CD14-positive monocyte (primary cell): ENCODE measurements around the gene RPLP2. TPM values are rescaled to one million over a fixed set of nuclear protein-coding genes. Genes with fewer than 3 reads are reported as not detected.

Experiments used
- DNase-seq, 3 donors: peaks; one replicate each; pipeline ENCODE4 v3.0.0-alpha.2; 2011 to 2022
- H2AFZ ChIP-seq: 2 replicates; pipeline ENCODE4 v1.6.0; 2012; ENCODE audit warnings: mild to moderate bottlenecking, low read depth, low read length, inconsistent platforms; ENCODE audit not compliant: insufficient read depth, poor library complexity, severe bottlenecking
- H3K27ac ChIP-seq, 2 donors: 1 replicate in 1 of 2; 2 replicates in 1 of 2; pipeline ENCODE4 v1.5.1; 2012 to 2013; ENCODE audit warnings: low read length in 2 of 2, control low read depth in 1 of 2, inconsistent platforms in 1 of 2, low read depth in 1 of 2, mild to moderate bottlenecking in 1 of 2
- H3K27me3 ChIP-seq, 2 donors: one replicate each; pipeline versions ENCODE4 v1.6.0 to v1.6.1; 2011 to 2013; ENCODE audit warnings: low read length in 2 of 2; ENCODE audit not compliant: control insufficient read depth in 2 of 2, insufficient read depth in 2 of 2
- H3K36me3 ChIP-seq, 2 donors: replicated peaks in 1 of 2; 1 replicate in 1 of 2; 2 replicates in 1 of 2; pipeline versions ENCODE4 v1.5.1 to v1.6.1; 2012 to 2013; ENCODE audit warnings: low read length in 2 of 2, control low read depth in 1 of 2, inconsistent platforms in 1 of 2, mild to moderate bottlenecking in 1 of 2; ENCODE audit not compliant: insufficient read depth in 2 of 2, control insufficient read depth in 1 of 2
- H3K4me1 ChIP-seq, 2 donors: 1 replicate in 1 of 2; 2 replicates in 1 of 2; pipeline versions ENCODE4 v1.5.1 to v1.6.1; 2012 to 2013; ENCODE audit warnings: low read length in 2 of 2, control low read depth in 1 of 2, inconsistent platforms in 1 of 2, mild to moderate bottlenecking in 1 of 2, moderate library complexity in 1 of 2; ENCODE audit not compliant: insufficient read depth in 2 of 2, control insufficient read depth in 1 of 2
- H3K4me2 ChIP-seq: replicated peaks from 2 replicates; pipeline ENCODE3; 2012; ENCODE audit warnings: low read length, moderate library complexity, mild to moderate bottlenecking; ENCODE audit not compliant: poor library complexity, severe bottlenecking; ENCODE audit errors: extremely low read depth
- H3K4me3 ChIP-seq, 3 experiments: fragments of 200-600 bp in 1 of 3; sonication (generic) in 1 of 3; replicated peaks in 1 of 3; 1 replicate in 2 of 3; 2 replicates in 1 of 3; pipeline ENCODE4 v1.5.1; 2011 to 2013; ENCODE audit warnings: low read length in 3 of 3, mild to moderate bottlenecking in 3 of 3, control low read depth in 2 of 3, low read depth in 2 of 3, inconsistent platforms in 1 of 3, moderate library complexity in 1 of 3
- H3K79me2 ChIP-seq: 2 replicates; pipeline ENCODE4 v1.6.0; 2012; ENCODE audit warnings: mild to moderate bottlenecking, control low read depth, inconsistent platforms, low read length, moderate library complexity; ENCODE audit not compliant: insufficient read depth
- H3K9ac ChIP-seq: 2 replicates; pipeline ENCODE4 v1.6.0; 2017; ENCODE audit warnings: low read length, mild to moderate bottlenecking; ENCODE audit not compliant: insufficient read depth, poor library complexity, severe bottlenecking
- H3K9me3 ChIP-seq, 2 donors: replicated peaks in 1 of 2; 1 replicate in 1 of 2; 2 replicates in 1 of 2; pipeline versions ENCODE4 v1.5.1 to v1.6.1; 2012 to 2013; ENCODE audit warnings: low read length in 2 of 2, control low read depth in 1 of 2; ENCODE audit not compliant: control insufficient read depth in 1 of 2, insufficient read depth in 1 of 2
- H4K20me1 ChIP-seq: 2 replicates; pipeline ENCODE4 v1.6.0; 2012; ENCODE audit warnings: mild to moderate bottlenecking, low read length, control low read depth, moderate library complexity; ENCODE audit not compliant: insufficient read depth
- H3K27ac Mint-ChIP-seq, 7 donors: one replicate each; pipeline ENCODE4 v1.8.0; 2020; ENCODE audit warnings: mild to moderate bottlenecking in 7 of 7, mixed read lengths in 7 of 7, moderate library complexity in 6 of 7, inconsistent platforms in 2 of 7
- H3K27me3 Mint-ChIP-seq, 3 donors: one replicate each; pipeline ENCODE4 v1.8.0; 2021 to 2022; ENCODE audit warnings: low read depth in 3 of 3, mild to moderate bottlenecking in 3 of 3, mixed read lengths in 3 of 3, moderate library complexity in 3 of 3, inconsistent platforms in 1 of 3
- H3K36me3 Mint-ChIP-seq, 2 donors: one replicate each; pipeline ENCODE4 v1.8.0; 2020; ENCODE audit warnings: mixed read lengths in 2 of 2, inconsistent platforms in 1 of 2, mild to moderate bottlenecking in 1 of 2
- H3K4me1 Mint-ChIP-seq: one replicate; pipeline ENCODE4 v1.8.0; 2020; ENCODE audit warnings: mild to moderate bottlenecking, mixed read lengths
- H3K4me3 Mint-ChIP-seq, 2 donors: one replicate each; pipeline ENCODE4 v1.8.0; 2020; ENCODE audit warnings: mild to moderate bottlenecking in 2 of 2, mixed read lengths in 2 of 2, moderate library complexity in 1 of 2
- H3K9me3 Mint-ChIP-seq, 7 donors: one replicate each; pipeline ENCODE4 v1.8.0; 2020 to 2022; ENCODE audit warnings: mixed read lengths in 7 of 7, mild to moderate bottlenecking in 6 of 7, moderate library complexity in 6 of 7, inconsistent platforms in 2 of 7
- CTCF ChIP-seq: fragments of 200-600 bp; IDR thresholded peaks from one replicate; pipeline ENCODE4 v1.8.0; 2022; ENCODE audit warnings: antibody characterized with exemption, mild to moderate bottlenecking
- WGBS: methylation state at CpG from one replicate; pipeline ENCODE4 v1.1.5; 2013; ENCODE audit warnings: missing lambda C conversion rate; ENCODE audit not compliant: insufficient coverage; 5-methylcytosine and 5-hydroxymethylcytosine counted together
- intact Hi-C, 2 donors: fragments of 100-400 bp; cut with micrococcal nuclease; formaldehyde crosslinking; loops; one replicate each; pipeline versions ENCODE4 v1.15.0 to v1.15.1; 2023
- polyA plus RNA-seq, 3 donors: library from polyadenylated mRNA; depleted of rRNA in 1 of 3; unstranded in 2 of 3; stranded (reverse) in 1 of 3; fragments of 300-500 nt in 2 of 3; fragments of >200 nt in 1 of 3; fragmentation: Illumina TruSeq in 2 of 3; gene quantifications; 1 replicate in 2 of 3; 2 replicates in 1 of 3; pipeline ENCODE4 v1.2.3, GENCODE V29; 2012 to 2021

The RPLP2 gene
- polyA plus RNA-seq, 3 donors, result 879 to 1,191 (median 990) TPM

GRCh38 chr11:776561-777287, 33.0 kb upstream of the RPLP2 start:
- H2AFZ ChIP-seq, result peak overlapping the region; percentile 91

More at GRCh38 chr11:776561-777287, 33.0 kb upstream of the RPLP2 start:
- H3K27me3 Mint-ChIP-seq, result peaks cover 0 to 3% (median 3%) of the 10 kb centered on the region in 3 donors
- peaks cover 5 to 30% of the 10 kb centered on the region in 2 donors for H3K36me3 Mint-ChIP-seq
- no peaks in the 10 kb centered on the region for H3K27me3 ChIP-seq
- WGBS, result 2% methylated on average over 51 of the region's 65 CpGs
- H3K36me3 ChIP-seq, result peaks cover 22% of the 10 kb centered on the region in 2 donors
- peak overlapping the region; percentile 33 to 83 (median 58) for H3K27ac Mint-ChIP-seq
- H3K9ac ChIP-seq, result peak overlapping the region; percentile 81
- H3K4me2 ChIP-seq, result peak overlapping the region; percentile 94
- H3K27ac ChIP-seq, result peak overlapping the region in 1 of 2 donors; percentile 72
- H3K4me1 Mint-ChIP-seq, result peaks cover 39% of the 10 kb centered on the region
- H3K4me3 ChIP-seq, result peak overlapping the region; percentile 57 to 84 (median 60)
- H3K4me3 Mint-ChIP-seq, result peak overlapping the region; percentile 77 to 87
- no peaks in the 10 kb centered on the region for H3K9me3 ChIP-seq
- TF ChIP-seq CTCF, result no peak
- peak in 1 of 3 donors; percentile 13 for DNase-seq
- intact Hi-C loops, result loop anchor here (2.0 kb wide), 1 partner anchor 20 kb away; no protein-coding TSS in a partner anchor
- peaks cover 53% of the 10 kb centered on the region for H4K20me1 ChIP-seq
- H3K79me2 ChIP-seq, result peaks cover 58% of the 10 kb centered on the region
- H3K4me1 ChIP-seq, result peaks cover 29 to 36% of the 10 kb centered on the region in 2 donors
- peaks cover 0 to 2% (median 0%) of the 10 kb centered on the region in 7 donors for H3K9me3 Mint-ChIP-seq
